ENCODE measurements around the gene B4GALT2.

DNA sequence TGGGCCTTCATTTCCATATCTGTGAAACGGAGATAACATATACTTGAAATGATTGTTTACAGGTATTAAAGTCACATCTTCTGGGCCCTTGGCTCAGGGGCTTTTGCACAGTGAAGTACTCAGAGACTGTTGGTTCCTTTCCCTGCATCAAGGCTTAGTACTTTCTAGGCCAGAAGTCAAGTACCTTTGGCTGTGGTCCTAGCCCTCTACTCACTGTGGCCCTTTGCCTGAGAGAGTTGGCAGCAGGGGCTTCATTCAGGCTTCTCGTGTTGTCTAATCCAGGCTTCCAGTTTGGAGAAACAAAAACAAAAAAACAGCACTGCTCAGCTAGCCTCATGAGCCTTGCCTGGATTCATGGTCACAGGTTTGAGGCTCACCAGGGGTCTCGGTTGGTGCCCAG lies 17.3 kb upstream of the B4GALT2 start:
- TF ChIP-seq, protein P1, sequence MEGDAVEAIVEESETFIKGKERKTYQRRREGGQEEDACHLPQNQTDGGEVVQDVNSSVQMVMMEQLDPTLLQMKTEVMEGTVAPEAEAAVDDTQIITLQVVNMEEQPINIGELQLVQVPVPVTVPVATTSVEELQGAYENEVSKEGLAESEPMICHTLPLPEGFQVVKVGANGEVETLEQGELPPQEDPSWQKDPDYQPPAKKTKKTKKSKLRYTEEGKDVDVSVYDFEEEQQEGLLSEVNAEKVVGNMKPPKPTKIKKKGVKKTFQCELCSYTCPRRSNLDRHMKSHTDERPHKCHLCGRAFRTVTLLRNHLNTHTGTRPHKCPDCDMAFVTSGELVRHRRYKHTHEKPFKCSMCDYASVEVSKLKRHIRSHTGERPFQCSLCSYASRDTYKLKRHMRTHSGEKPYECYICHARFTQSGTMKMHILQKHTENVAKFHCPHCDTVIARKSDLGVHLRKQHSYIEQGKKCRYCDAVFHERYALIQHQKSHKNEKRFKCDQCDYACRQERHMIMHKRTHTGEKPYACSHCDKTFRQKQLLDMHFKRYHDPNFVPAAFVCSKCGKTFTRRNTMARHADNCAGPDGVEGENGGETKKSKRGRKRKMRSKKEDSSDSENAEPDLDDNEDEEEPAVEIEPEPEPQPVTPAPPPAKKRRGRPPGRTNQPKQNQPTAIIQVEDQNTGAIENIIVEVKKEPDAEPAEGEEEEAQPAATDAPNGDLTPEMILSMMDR (IDR thresholded peaks at IDR 0.05) = no peak
- no peak for TF ChIP-seq POLR2A (IDR thresholded peaks at IDR 0.05)

Measured in Peyer's patch (tissue), 4 donors.